Memory B cell (primary cell): ENCODE measurements around the gene MICA.

Experiments
- ATAC-seq: fragments of 150-1000 bp; cut with Tn5 transposase; 2 replicates; pipeline ENCODE4 v1.10.0; 2021; ENCODE audit warnings: low read depth, mild to moderate bottlenecking, moderate library complexity
- DNase-seq, 2 donors: peaks; one replicate each; pipeline ENCODE4 v3.0.0; 2022; ENCODE audit warnings: low spot score in 2 of 2
- H3K27ac Mint-ChIP-seq: one replicate; pipeline ENCODE4 v1.8.0; 2022; ENCODE audit warnings: mild to moderate bottlenecking, moderate library complexity, mixed read lengths
- H3K27me3 Mint-ChIP-seq: one replicate; pipeline ENCODE4 v1.8.0; 2022; ENCODE audit warnings: mixed read lengths
- H3K36me3 Mint-ChIP-seq: one replicate; pipeline ENCODE4 v1.8.0; 2022; ENCODE audit warnings: mild to moderate bottlenecking, mixed read lengths
- H3K4me1 Mint-ChIP-seq: one replicate; pipeline ENCODE4 v1.8.0; 2022; ENCODE audit warnings: mixed read lengths
- H3K4me3 Mint-ChIP-seq: one replicate; pipeline ENCODE4 v1.8.0; 2022; ENCODE audit warnings: mild to moderate bottlenecking, moderate library complexity, mixed read lengths
- H3K9me3 Mint-ChIP-seq: one replicate; pipeline ENCODE4 v1.8.0; 2022; ENCODE audit warnings: mixed read lengths

MICA gene

DNA sequence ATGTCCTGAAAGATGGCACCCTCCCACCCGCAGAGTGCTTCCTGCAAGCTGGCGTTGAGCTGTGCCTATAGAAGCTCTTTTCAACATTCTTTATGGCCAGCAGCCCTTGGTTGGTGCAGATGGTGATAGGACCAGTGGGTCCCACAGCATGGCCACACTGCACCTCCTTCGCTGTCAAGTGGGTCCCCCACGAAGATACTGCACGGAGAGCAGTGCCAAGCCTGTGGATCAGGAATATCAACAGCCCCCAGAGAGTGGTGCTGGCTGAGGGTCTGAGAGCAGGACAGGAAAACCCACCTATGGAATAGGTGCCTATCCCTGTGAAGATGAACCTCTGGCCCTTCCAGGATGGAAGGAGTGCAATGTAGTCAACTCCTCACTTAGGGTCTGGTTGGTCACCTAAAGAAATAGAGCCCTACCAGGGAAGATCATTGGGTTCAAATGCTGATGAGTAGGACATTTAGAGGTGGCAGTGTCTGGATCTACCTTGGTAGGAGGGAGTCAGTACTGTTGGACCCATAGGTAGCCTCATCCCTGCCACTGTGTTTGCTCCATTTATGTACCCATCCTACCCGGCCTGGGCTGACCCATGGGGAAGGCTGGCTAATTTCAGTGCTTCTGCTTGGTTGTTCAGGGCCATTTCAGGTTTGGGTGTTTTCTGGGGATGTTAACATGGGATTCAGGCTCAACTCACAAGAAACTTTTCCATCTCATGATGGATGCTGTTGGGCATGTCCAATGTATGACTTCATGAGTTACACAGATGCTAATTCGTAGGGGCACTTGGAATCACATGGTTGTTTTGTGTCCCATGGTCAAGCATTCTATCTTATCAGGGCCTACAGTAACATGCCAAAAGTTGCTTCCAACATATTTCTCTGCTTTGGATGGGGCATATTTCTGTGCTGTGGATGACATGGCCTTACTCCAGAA, 61.1 kb downstream of the MICA start:
- Mint-ChIP-seq H3K9me3 (no peaks in the 10 kb centered on the region), H3K4me1 (peaks cover 60% of the 10 kb centered on the region), H3K36me3 (peaks cover 36% of the 10 kb centered on the region), H3K27ac (peak overlapping the region; percentile 100), H3K27me3 (no peaks in the 10 kb centered on the region), H3K4me3 (peak overlapping the region; percentile 100)
- ATAC-seq = no peak
- DNase-seq = no peak
